HFF-Myc (cell line): ENCODE measurements around the gene GPR87.

Source experiments
- DNase-seq: peaks from one replicate; pipeline ENCODE4 v3.0.0-alpha.2; 2011; ENCODE audit warnings: low read depth; ENCODE audit errors: extremely low read depth
- H3K4me3 ChIP-seq: replicated peaks from 2 replicates; pipeline ENCODE4 v1.5.1; 2011; ENCODE audit warnings: low read depth, mild to moderate bottlenecking, control low read depth, low read length
- CTCF ChIP-seq: IDR thresholded peaks from 2 replicates; pipeline ENCODE4 v1.5.1; 2012; ENCODE audit warnings: mild to moderate bottlenecking, low read depth, low read length, control low read depth; ENCODE audit errors: missing control alignments

Gene GPR87

GRCh38 chr3:151290673-151291072, 25.9 kb downstream of the GPR87 start:
- DNase-seq = no peak
- peak; percentile 32 for TF ChIP-seq CTCF
- H3K4me3 ChIP-seq = no peak overlapping the region

- no peak for TF ChIP-seq CTCF
- DNase-seq = no peak
- H3K4me3 ChIP-seq = no peak overlapping the region
Measured at GRCh38 chr3:151289445-151289844, 27.2 kb downstream of the GPR87 start.

- TF ChIP-seq CTCF = no peak
- no peak for DNase-seq
- H3K4me3 ChIP-seq = no peak overlapping the region
Measured at GRCh38 chr3:151285940-151286339, 30.7 kb downstream of the GPR87 start.

GRCh38 chr3:151283907-151284461, 32.6 kb downstream of the GPR87 start:
- TF ChIP-seq CTCF = no peak
- no peak overlapping the region for H3K4me3 ChIP-seq
- DNase-seq = no peak

- no peak for TF ChIP-seq CTCF
- H3K4me3 ChIP-seq = no peak overlapping the region
- no peak for DNase-seq
Measured at GRCh38 chr3:151283387-151283786, 33.2 kb downstream of the GPR87 start.

GRCh38 chr3:151282921-151283320, 33.7 kb downstream of the GPR87 start:
- H3K4me3 ChIP-seq = no peak overlapping the region
- TF ChIP-seq CTCF = peak; percentile 43
- DNase-seq = peak; percentile 50
